Aorta (tissue), 5 donors: ENCODE data around the gene MCTP1. TPM values are rescaled to one million over a fixed set of nuclear protein-coding genes. Genes with fewer than 3 reads are reported as not detected.

Experiments
- ATAC-seq: fragments of 200-7000 bp; cut with Tn5 transposase; one replicate; pipeline ENCODE4 v1.9.1; 2022; ENCODE audit warnings: moderate library complexity; ENCODE audit not compliant: low FRiP score
- DNase-seq, 2 donors: peaks; one replicate each; pipeline ENCODE4 v3.0.0-alpha.2; 2020
- H3K27ac ChIP-seq, 2 donors: one replicate each; pipeline ENCODE4 v1.5.1; 2013; ENCODE audit warnings: low read length in 2 of 2, mild to moderate bottlenecking in 2 of 2, moderate library complexity in 2 of 2, control low read depth in 1 of 2, inconsistent platforms in 1 of 2, low read depth in 1 of 2
- H3K27me3 ChIP-seq, 2 donors: one replicate each; pipeline ENCODE4 v1.6.1; 2013; ENCODE audit warnings: control low read depth in 1 of 2, low read length in 1 of 2, mild to moderate bottlenecking in 1 of 2, moderate library complexity in 1 of 2; ENCODE audit not compliant: insufficient read depth in 2 of 2, control insufficient read depth in 1 of 2
- H3K36me3 ChIP-seq, 2 donors: one replicate each; pipeline ENCODE4 v1.6.1; 2013; ENCODE audit warnings: control low read depth in 1 of 2, low read length in 1 of 2, mild to moderate bottlenecking in 1 of 2; ENCODE audit not compliant: insufficient read depth in 2 of 2, control insufficient read depth in 1 of 2
- H3K4me1 ChIP-seq, 2 donors: one replicate each; pipeline ENCODE4 v1.6.1; 2013; ENCODE audit warnings: low read length in 2 of 2, control low read depth in 1 of 2, mild to moderate bottlenecking in 1 of 2, moderate library complexity in 1 of 2; ENCODE audit not compliant: insufficient read depth in 2 of 2, control insufficient read depth in 1 of 2
- H3K4me3 ChIP-seq, 2 donors: one replicate each; pipeline ENCODE4 v1.5.1; 2013; ENCODE audit warnings: low read length in 2 of 2, control low read depth in 1 of 2, mild to moderate bottlenecking in 1 of 2
- H3K9me3 ChIP-seq: one replicate; pipeline ENCODE4 v1.6.1; 2013; ENCODE audit warnings: mild to moderate bottlenecking, low read length; ENCODE audit not compliant: control insufficient read depth
- WGBS, 2 donors: extraction: QIAGEN DNeasy Blood & Tissue Kit; methylation state at CpG; one replicate each; pipeline ENCODE4 v1.1.7; 2013; 5-methylcytosine and 5-hydroxymethylcytosine counted together
- intact Hi-C, 2 donors: fragments of 100-400 bp; cut with DNase I; formaldehyde crosslinking; loops; one replicate each; pipeline versions ENCODE4 v1.14.2 to v1.15.0; 2022
- polyA plus RNA-seq, 2 donors: library from polyadenylated mRNA; stranded (reverse); fragments of 200-250 nt; gene quantifications; one replicate each; pipeline ENCODE4 v1.2.3, GENCODE V29; 2013
- total RNA-seq, 2 donors: library from RNA; stranded (reverse); fragmentation: NEBNext Ultra II Directional; extraction: Animal tissue kit (Norgen Biotek cat#: 25700); gene quantifications; one replicate each; pipeline ENCODE4 v1.2.1, GENCODE V29; 2021
- donor health status: healthy with polysubstance abuse.
- donor health status: Bipolar disorder and iron deficiency.
- donor health status: DM: no; HTN: no; CAD: no.
- donor health status: DM: no; HTN: no; CAD: no.
- donor health status: DM: yes; HTN: yes; CAD: no.

Gene MCTP1
- total and polyA plus RNA-seq, 4 donors: 0.43 to 103 (median 17.2) TPM

GRCh38 chr5:94759022-94759421 is 525.9 kb downstream of the MCTP1 start:
- Histone ChIP-seq H3K9me3 (peaks cover 3% of the 10 kb centered on the region), H3K4me1 (no peaks in the 10 kb centered on the region), H3K27me3 (peaks cover 0 to 3% of the 10 kb centered on the region in 2 donors), H3K27ac (no peak overlapping the region), H3K36me3 (no peaks in the 10 kb centered on the region), H3K4me3 (no peak overlapping the region)
- DNase-seq (no peak), ATAC-seq (no peak)
- intact Hi-C loops: no loop called here
- WGBS, 2 donors: 62 to 66% methylated on average over 3 of the region's 3 CpGs

- Histone ChIP-seq H3K27ac (no peak overlapping the region), H3K27me3 (peaks cover 0 to 3% of the 10 kb centered on the region in 2 donors), H3K4me3 (no peak overlapping the region), H3K36me3 (no peaks in the 10 kb centered on the region), H3K9me3 (peaks cover 1% of the 10 kb centered on the region), H3K4me1 (no peaks in the 10 kb centered on the region)
- 79 to 87% methylated on average over 5 of the region's 5 CpGs for WGBS, 2 donors
- no peak for ATAC-seq
- DNase-seq: no peak
- intact Hi-C loops: no loop called here
Observed at GRCh38 chr5:94754824-94755223, 530.1 kb downstream of the MCTP1 start.

GRCh38 chr5:94751460-94751859 is 533.4 kb downstream of the MCTP1 start:
- Histone ChIP-seq H3K27ac (no peak overlapping the region), H3K4me3 (no peak overlapping the region), H3K36me3 (no peaks in the 10 kb centered on the region), H3K27me3 (peaks cover 0 to 3% of the 10 kb centered on the region in 2 donors), H3K9me3 (no peaks in the 10 kb centered on the region), H3K4me1 (no peaks in the 10 kb centered on the region)
- intact Hi-C loops: no loop called here
- WGBS, 2 donors: 62 to 70% methylated on average over 9 of the region's 9 CpGs
- ATAC-seq (no peak), DNase-seq (no peak)

- Histone ChIP-seq H3K4me3 (no peak overlapping the region), H3K9me3 (no peaks in the 10 kb centered on the region), H3K27ac (no peak overlapping the region), H3K27me3 (peaks cover 0 to 2% of the 10 kb centered on the region in 2 donors), H3K36me3 (no peaks in the 10 kb centered on the region), H3K4me1 (no peaks in the 10 kb centered on the region)
- DNase-seq: no peak
- no peak for ATAC-seq
- intact Hi-C loops: no loop called here
- WGBS, 2 donors: 83 to 93% methylated on average over 4 of the region's 4 CpGs
Observed at GRCh38 chr5:94750681-94751080, 534.2 kb downstream of the MCTP1 start.

- H3K27ac ChIP-seq: no peak overlapping the region
- H3K9me3 ChIP-seq: no peaks in the 10 kb centered on the region
- no peak overlapping the region for H3K4me3 ChIP-seq
- DNase-seq: no peak
- 74 to 78% methylated on average over 2 of the region's 2 CpGs for WGBS, 2 donors
- intact Hi-C loops: no loop called here
- H3K27me3 ChIP-seq: peaks cover 0 to 2% of the 10 kb centered on the region in 2 donors
- H3K4me1 ChIP-seq: no peaks in the 10 kb centered on the region
- H3K36me3 ChIP-seq: no peaks in the 10 kb centered on the region
- ATAC-seq: no peak
Observed at GRCh38 chr5:94749042-94749441, 535.9 kb downstream of the MCTP1 start.

- DNase-seq: no peak
- WGBS, 2 donors: 56 to 57% methylated on average over 3 of the region's 3 CpGs
- H3K4me1 ChIP-seq: no peaks in the 10 kb centered on the region
- ATAC-seq: no peak
- no peak overlapping the region for H3K4me3 ChIP-seq
- intact Hi-C loops: no loop called here
- no peaks in the 10 kb centered on the region for H3K9me3 ChIP-seq
- peaks cover 0 to 2% of the 10 kb centered on the region in 2 donors for H3K27me3 ChIP-seq
- H3K36me3 ChIP-seq: no peaks in the 10 kb centered on the region
- H3K27ac ChIP-seq: no peak overlapping the region
Observed at GRCh38 chr5:94748212-94748611, 536.7 kb downstream of the MCTP1 start.

GRCh38 chr5:94747371-94747770 is 537.5 kb downstream of the MCTP1 start:
- no peak for ATAC-seq

GRCh38 chr5:94746731-94747124 is 538.2 kb downstream of the MCTP1 start:
- no peaks in the 10 kb centered on the region for H3K9me3 ChIP-seq
- no peaks in the 10 kb centered on the region for H3K27me3 ChIP-seq
- intact Hi-C loops: no loop called here
- 54 to 57% methylated on average over 1 of the region's 1 CpG for WGBS, 2 donors
- no peaks in the 10 kb centered on the region for H3K4me1 ChIP-seq
- no peak for DNase-seq
- ATAC-seq: no peak
- H3K4me3 ChIP-seq: no peak overlapping the region
- H3K27ac ChIP-seq: no peak overlapping the region
- H3K36me3 ChIP-seq: no peaks in the 10 kb centered on the region

More at GRCh38 chr5:94747371-94747770, 537.5 kb downstream of the MCTP1 start:
- no peaks in the 10 kb centered on the region for H3K36me3 ChIP-seq
- H3K4me1 ChIP-seq: no peaks in the 10 kb centered on the region
- intact Hi-C loops: no loop called here
- no peak overlapping the region for H3K27ac ChIP-seq
- no peaks in the 10 kb centered on the region for H3K9me3 ChIP-seq
- H3K4me3 ChIP-seq: no peak overlapping the region
- no peak for DNase-seq
- H3K27me3 ChIP-seq: peaks cover 0 to 2% of the 10 kb centered on the region in 2 donors
- WGBS, 2 donors: 71 to 82% methylated on average over 4 of the region's 4 CpGs

- H3K4me1 ChIP-seq: no peaks in the 10 kb centered on the region
- 67 to 72% methylated on average over 5 of the region's 5 CpGs for WGBS, 2 donors
- H3K27me3 ChIP-seq: no peaks in the 10 kb centered on the region
- DNase-seq (no peak), ATAC-seq (no peak)
- no peak overlapping the region for H3K4me3 ChIP-seq
- H3K36me3 ChIP-seq: no peaks in the 10 kb centered on the region
- no peaks in the 10 kb centered on the region for H3K9me3 ChIP-seq
- intact Hi-C loops: no loop called here
- no peak overlapping the region for H3K27ac ChIP-seq
Observed at GRCh38 chr5:94745786-94746730, 538.8 kb downstream of the MCTP1 start.
